HTR-8/SVneo (cell line): ENCODE measurements around the gene KRTAP9-7.

Source experiments
- DNase-seq: peaks from one replicate; pipeline ENCODE4 v3.0.0; 2011; ENCODE audit warnings: low spot score, mixed read lengths; ENCODE audit not compliant: insufficient read length
- FAIRE-seq: peaks from 2 replicates; lab custom pipeline; 2011; peaks lifted over from hg19 to GRCh38; lab: Jason Lieb, UNC

KRTAP9-7 gene

DNA sequence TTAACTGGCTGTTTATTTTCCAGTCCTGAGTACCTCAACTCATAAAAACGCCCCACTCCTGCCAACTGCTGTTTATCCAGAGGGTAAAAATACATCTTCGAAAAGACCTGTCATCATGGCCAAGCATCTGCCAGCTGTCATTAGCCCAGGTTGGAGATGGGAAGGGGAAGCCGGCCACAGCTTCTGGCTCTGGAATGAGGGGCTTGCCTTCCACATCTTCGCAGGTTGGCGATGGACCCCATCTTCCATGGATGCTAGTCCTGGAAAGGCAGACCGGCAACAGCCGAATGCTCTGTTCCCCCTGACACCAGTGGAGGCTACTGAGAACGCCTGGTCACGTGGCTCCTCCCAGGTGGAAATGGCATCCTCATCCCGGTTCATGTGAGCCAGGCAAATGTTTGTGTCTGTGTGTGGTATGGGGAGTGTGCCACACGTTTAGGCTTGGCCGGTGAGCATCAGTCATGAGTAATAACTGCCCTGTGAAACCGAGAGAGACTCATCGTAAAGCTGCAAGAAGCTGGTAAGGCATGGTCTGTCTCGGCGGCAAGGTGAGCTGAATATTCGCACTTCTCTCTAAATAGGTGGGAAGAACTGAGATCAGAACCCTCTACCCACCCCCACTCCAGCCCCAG is 40.4 kb downstream of the KRTAP9-7 start:
- peak; percentile 52 for FAIRE-seq
- no peak for DNase-seq

DNA sequence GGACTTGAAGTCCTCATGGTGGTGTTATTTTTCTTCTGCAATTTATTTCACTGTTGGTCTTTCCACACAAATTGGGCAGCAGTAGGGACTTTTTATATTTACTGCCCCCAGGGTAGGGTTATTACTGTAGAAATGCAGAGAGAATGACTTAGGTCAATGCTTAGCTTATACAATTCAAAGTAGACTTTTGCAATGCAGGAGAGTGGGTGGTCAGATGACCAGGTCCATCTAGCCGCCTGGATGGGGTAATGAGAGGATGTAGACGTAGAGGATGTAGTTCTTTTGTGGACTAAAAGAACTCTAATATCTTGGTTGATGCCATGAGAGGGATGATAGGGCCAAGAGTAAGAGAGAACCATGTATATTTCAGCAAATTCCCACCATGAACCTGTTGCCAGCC is 42.7 kb downstream of the KRTAP9-7 start:
- no peak for FAIRE-seq
- no peak for DNase-seq

- FAIRE-seq (no peak), DNase-seq (peak; percentile 68)
These were observed 46.8 kb downstream of the KRTAP9-7 start for GRCh38 chr17:41322094-41322902.

- FAIRE-seq (peak; percentile 9), DNase-seq (no peak)
These were observed 47.7 kb downstream of the KRTAP9-7 start for GRCh38 chr17:41322903-41323895.

DNA sequence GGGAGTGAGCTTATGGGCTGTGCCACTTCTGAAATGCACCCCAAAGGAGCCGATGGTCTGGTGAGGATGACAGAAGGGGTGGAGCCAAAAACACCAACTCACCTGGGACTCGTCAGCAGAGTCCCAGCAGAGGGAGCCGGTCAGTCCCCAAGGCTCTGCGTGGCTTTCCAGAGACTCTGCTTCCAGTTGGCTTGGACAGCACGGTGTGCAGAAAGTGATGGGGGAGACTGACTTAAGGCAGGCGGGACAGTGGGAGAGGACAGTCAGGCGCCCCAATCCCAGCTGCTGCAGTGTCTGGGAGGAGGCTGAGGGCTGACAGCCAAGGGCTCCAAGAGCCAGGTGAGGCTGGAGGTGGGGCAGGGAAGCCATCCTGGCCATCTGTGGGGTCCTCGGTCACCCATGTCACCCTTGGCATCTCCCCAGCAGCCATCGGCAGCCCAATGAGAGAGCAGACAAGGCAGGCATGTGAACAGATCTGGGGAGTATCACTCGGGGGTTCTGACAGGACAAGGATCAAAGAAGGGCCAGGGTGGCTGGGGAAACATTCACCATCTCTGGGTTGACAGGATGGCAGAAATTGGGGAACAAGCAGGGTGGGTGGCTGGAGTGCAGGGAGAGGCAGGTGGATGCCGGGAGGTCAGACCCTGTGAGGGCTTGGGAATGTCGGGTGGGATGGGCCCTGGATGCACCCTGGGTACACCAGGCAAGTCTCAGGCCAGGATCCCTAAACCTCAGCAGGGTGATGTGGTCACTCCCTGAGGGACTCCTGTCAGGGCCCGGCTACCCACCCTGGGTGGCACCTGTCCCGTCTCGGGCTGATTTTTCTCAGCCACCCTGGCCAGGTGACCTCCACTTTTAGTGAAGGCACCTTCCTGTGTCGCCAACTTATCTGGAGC is 48.9 kb downstream of the KRTAP9-7 start:
- DNase-seq (peak; percentile 53), FAIRE-seq (peak; percentile 76)

DNA sequence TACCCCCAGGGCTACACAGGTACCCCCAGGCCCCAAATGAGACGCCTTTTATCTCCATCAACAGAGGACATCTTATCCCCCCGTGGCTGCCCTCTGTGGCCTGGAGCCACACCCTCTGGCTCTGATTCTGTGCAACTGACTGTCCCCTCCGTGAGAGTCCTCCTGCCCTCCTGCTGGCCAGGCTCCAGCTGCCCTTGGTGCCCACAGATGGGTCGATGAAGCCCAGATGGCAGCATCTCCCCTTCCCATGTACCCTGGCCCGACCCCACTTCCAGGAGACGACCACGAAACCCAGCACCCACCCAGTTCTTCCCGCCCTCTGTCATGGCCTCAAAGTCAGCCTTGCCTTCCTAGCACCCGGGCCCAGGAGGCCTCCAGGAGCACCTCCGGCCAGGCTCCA is 49.6 kb downstream of the KRTAP9-7 start:
- FAIRE-seq, result no peak

GRCh38 chr17:41325611-41326010 is 50.1 kb downstream of the KRTAP9-7 start:
- no peak for FAIRE-seq
- no peak for DNase-seq

More for the DNA sequence above, 49.6 kb downstream of the KRTAP9-7 start:
- no peak for DNase-seq
